NCI-H460 (cell line): Measurements from ENCODE around the gene KAT6B. TPM values are rescaled to one million over a fixed set of nuclear protein-coding genes. Genes with fewer than 3 reads are reported as not detected.
"Not testable (repeated sequence)": the region's sequence is repeated elsewhere in the genome, so short reads cannot be mapped to it uniquely, and the experiment has no call there.

Source experiments
- DNase-seq: peaks from one replicate; pipeline ENCODE4 v3.0.0-alpha.2; 2016; ENCODE audit warnings: low read depth; ENCODE audit errors: extremely low read depth
- total RNA-seq: library from RNA; depleted of rRNA; stranded (reverse); fragments of >200 nt; shearing (Covaris generic); gene quantifications from 2 replicates; pipeline ENCODE4 v1.2.3, GENCODE V29; 2014

KAT6B gene
- total RNA-seq, 1 experiment from 2014 or later = 9.8 TPM

GRCh38 chr10:74855439-74855838 is 29.0 kb downstream of the KAT6B start:
- no peak for DNase-seq

DNA sequence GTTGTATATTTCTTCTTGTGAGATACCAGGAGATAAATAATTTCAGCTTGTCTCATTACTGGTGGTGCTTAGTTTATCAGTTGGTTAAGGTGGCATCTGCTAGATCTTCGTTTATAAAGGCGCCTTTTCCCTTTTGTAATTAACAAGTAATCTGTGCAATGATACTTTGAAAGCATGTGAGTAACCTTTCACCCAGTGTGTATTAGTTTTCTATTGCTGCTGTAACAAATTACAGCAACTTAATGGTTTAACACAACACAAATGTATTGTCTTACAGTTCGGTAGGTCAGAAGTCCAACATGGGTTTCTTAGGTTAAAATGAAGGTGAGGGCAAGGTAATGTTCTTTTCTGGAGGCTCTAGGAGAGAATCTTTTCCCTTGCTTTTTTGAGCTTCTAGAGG is 30.5 kb downstream of the KAT6B start:
- DNase-seq = no peak

GRCh38 chr10:74857586-74857985 is 31.2 kb downstream of the KAT6B start:
- DNase-seq = no peak

DNA sequence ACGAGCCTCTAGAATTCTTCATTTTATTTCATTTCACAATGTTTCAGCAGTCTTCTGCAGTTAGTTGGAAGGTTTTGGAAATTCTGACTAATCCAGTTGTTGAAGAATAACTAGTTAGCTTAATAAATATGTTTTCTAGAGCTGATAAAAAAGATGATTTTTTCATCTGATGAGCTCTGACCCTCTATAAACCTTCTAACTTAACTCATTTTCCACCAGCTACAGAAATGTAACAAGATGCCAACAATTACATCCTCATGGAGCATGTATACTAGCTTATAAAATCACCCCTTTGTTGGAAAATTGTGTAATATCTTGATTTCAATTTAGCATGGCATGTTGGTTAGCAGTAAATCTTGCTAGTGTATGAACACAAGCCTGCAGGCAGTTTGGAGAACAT is 33.1 kb downstream of the KAT6B start:
- DNase-seq = no peak

DNA sequence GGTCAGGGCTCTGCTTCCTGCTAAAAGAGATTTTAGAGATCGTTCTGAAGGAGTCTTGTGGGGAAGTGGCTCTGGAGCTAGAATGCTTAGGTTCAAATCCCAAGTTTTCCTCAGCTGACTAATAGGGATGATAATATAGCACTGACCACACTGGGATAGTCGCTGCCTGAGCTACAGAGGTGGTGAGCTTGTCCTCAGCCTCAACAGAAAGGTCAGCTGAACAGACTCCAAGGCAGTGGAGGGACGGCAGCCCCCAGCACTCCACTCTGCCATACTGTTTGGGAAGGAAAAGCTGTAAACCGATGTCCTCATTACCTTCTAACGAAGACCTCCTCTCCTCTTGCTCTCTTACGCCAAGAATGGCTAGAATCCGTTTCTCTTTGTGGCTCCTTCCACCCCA is 36.2 kb downstream of the KAT6B start:
- DNase-seq = no peak

DNA sequence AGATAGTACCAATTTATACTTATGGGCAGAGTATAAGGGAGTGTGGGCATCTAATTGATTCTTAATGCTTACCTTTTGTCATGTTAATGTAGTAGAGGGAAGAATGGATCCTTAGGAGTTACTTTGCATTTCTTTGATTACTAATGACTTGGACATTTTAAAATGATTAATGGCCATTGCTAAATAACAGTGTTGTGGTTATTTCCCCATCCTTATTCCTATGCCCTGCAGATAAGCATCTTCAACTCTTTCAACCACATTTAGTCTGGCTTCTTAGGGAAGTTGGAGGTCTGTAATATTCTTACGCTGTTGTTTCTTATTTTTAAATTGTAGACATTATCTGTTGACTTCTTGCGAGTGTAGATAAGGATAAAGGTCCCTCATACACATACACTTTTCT is 37.2 kb downstream of the KAT6B start:
- DNase-seq = no peak

DNA sequence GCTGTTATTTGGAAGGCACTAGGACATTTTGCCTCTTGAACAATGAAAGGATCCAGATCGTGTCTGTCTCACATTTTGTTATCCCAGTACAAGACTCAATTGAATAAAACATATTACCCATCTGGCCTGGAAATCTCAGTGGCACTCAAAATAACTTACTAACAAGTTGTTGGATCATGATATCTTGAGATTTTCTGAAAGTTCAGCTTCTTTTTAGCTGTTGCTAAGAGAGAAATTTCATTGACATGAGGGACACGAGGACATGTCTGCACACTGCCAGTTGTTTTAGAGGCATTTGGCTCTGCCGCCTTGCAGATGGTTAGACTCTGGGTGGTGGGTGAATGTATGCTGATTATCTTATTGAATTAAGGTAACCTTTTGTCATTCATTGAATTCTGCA is 41.0 kb downstream of the KAT6B start:
- DNase-seq = no peak

DNA sequence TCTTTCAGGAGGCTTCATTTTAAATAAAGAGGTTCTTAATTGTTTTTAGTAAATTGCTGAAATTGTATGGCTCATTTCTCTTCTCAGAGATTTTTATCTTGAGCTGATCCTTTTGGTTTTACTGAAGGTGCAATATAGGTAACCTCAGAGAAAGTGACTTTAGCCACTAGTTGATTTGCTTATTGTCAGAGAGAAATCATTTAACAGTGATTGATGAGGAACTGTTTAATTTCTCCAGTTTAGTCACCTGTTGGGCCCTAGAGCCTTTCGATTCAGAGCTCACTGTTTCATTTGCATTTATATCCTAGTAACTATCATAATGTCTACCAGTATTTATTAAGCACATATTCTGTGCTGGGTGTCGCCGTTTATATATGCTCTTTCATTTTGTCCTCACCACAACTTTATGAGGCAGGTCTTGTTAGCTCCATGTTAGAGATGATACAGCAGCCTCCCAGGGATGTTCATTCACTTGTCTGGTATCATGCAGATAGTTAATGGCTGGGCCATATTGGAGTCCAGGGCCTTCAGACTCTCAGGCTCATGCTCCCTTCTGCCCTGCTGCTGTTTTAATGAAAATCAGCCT is 42.1 kb downstream of the KAT6B start:
- no peak for DNase-seq

DNA sequence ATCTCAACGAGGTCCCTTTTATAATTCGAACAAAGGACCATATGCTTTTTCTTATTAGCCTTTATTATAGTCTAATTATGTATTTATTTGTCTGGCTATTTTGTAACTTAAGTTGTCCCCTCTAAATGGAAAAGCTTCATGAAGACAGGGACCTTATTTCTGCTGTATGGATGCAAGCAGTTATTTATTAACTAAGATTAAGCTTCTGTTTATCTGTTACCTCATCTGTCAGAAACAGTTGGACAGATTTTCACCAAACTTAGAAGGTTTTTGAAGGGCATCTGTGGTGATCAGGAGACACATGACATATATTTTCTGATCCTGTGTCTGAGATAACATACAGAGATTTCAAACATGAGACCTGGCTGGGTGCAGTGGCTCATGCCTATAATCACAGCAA is 43.2 kb downstream of the KAT6B start:
- no peak for DNase-seq

GRCh38 chr10:74870191-74870590 is 43.8 kb downstream of the KAT6B start:
- DNase-seq = no peak

- no peak for DNase-seq
Observed at GRCh38 chr10:74871595-74872382, 45.4 kb downstream of the KAT6B start.

DNA sequence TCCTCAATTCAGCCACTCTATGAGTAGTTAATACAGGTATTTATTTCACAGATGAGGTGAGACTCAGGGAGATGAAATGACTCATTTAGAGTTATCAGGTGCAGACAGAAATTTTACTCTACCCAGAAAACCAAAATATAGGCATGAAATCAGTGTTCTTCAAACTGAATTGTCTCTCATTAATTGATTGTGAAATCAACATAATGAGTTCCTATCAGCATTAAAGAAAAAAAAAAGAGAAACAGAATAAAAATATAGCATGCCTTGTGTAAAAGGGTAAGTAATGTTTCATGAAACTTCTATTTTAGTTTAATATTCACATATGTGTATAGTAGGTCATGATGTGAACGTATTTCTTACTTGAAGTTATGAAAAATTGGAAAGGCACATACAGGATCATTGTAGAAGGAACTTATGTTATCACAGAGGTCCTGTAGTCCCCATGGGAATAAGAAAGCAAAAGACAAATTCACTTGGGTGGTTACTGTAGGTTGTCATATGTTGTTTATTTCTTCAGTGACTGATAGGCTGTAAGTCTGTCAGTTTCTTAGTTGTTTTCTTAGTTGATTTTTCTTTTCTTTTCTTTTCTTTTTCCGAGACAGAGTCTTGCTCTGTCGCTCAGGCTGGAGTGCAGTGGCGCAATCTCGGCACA is 47.5 kb downstream of the KAT6B start:
- no peak for DNase-seq

DNA sequence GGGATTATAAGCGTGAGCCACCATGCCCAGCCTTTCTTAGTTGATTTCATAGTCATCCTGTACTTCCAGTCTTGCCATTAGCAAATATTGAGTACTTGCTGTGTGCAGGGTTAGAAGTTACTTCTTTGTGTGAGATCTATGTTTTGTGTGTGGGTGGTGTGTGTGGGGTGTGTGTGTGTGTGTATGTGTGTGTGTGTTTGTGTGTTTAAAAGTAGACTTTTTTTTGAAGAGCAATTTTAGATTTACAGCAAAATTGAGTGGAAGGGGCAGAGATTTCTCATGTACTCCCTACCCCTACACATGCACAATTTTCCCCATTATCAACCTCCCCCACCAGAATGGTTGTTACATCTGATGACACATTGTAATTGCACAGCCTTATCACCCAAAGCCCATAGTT is 48.2 kb downstream of the KAT6B start:
- DNase-seq = no peak

- DNase-seq = no peak
Observed at GRCh38 chr10:74875068-74875467, 48.7 kb downstream of the KAT6B start.

DNA sequence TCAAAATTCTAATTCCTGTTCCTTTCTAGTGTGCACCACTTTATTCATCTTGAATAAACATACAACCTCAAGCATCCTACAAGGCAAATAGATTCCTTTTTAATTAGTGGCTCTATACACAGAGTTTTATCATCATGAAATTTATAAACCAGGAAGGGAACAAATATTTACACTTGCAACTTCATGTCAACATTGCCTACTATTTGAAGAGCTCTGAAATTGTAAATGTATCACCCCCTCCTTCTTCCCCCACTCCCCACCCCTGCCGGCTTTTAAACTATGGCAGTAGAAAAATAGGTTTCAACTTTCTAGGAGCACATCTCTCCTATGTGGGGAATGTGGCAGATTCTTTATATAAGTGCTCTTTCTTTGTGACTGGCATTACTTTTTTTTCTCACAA is 49.6 kb downstream of the KAT6B start:
- no peak for DNase-seq

DNA sequence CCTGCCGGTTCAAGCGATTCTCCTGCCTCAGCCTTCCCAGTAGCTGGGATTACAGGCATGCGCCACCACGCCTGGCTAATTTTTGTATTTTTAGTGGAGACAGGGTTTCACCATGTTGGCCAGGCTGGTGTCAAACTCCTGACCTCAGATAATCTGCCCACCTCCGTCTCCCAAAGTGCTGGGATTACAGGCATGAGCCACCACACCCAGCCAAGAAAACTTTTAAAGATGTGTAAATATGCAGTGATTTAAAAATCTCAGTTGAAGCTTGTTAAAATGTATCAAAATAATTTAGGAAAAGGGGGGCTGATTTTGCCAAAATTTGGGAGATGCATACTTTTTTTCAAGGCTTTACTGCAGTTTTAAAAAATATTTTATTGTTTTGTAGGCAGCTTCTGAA is 50.7 kb downstream of the KAT6B start:
- DNase-seq = not testable (repeated sequence)

GRCh38 chr10:74877898-74878297 is 51.5 kb downstream of the KAT6B start:
- no peak for DNase-seq

- DNase-seq = no peak
Observed at GRCh38 chr10:74880041-74880440, 53.6 kb downstream of the KAT6B start.

- no peak for DNase-seq
Observed at GRCh38 chr10:74881253-74881884, 55.0 kb downstream of the KAT6B start.

GRCh38 chr10:74882427-74882826 is 56.0 kb downstream of the KAT6B start:
- DNase-seq = no peak

DNA sequence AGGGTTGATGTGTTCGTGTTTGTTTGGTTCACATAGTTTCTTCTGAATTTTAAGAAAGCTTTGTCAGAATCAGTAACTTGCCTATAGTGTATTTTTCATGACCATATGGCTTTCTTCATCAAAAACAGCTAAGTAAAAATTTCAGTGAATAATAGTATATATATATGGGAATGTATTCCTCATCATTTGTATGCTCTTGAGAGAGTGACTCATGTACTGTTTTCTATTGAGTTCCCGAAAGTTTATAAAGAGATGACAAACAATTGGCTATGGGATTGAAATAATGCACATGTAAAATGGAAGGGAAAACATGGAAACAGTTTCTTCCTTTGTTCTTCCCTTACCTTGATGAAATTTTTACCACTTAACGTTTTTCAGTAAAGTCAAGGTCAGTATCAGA is 56.4 kb downstream of the KAT6B start:
- DNase-seq = no peak

DNA sequence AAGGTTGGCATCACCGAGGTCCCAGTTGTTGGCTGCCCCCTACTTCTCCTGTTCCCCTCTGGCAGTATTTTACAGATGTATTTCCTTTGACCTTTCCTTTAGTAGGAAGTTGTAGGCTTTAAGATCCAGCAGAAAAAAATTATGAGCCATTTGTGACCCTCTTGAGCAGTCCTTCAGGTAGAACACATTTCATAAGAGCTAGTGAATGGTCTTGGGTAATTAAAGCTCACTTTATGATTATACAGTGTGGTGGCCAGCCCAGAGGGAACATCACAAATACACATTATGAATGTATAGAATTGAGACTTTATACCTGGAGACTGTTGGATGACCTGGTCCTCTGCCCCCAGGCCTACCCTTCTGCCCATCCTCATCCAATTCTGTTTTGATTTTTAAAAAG is 57.0 kb downstream of the KAT6B start:
- no peak for DNase-seq
